ENCODE data around the gene CPZ. TPM values are rescaled to one million over a fixed set of nuclear protein-coding genes. Genes with fewer than 3 reads are reported as not detected.
A peak's percentile ranks its signal among the peaks of the same experiment; 100 is the strongest.

CPZ gene
- 1 to 10 TPM in 3 of 7 donors, under 1 TPM in 3, not detected in 1; 0.57 to 8.5 (median 1.2) TPM for total RNA-seq
- polyA plus RNA-seq = under 1 TPM; 0.11 to 0.96 (median 0.73) TPM
- long read RNA-seq, donor 1 = 0 reads
- long read RNA-seq, donor 2, partial matches to known transcripts = 0 of 1 reads
- long read RNA-seq, donor 2, other reads (novel, unspliced or antisense) = 0 of 1 reads

DNA sequence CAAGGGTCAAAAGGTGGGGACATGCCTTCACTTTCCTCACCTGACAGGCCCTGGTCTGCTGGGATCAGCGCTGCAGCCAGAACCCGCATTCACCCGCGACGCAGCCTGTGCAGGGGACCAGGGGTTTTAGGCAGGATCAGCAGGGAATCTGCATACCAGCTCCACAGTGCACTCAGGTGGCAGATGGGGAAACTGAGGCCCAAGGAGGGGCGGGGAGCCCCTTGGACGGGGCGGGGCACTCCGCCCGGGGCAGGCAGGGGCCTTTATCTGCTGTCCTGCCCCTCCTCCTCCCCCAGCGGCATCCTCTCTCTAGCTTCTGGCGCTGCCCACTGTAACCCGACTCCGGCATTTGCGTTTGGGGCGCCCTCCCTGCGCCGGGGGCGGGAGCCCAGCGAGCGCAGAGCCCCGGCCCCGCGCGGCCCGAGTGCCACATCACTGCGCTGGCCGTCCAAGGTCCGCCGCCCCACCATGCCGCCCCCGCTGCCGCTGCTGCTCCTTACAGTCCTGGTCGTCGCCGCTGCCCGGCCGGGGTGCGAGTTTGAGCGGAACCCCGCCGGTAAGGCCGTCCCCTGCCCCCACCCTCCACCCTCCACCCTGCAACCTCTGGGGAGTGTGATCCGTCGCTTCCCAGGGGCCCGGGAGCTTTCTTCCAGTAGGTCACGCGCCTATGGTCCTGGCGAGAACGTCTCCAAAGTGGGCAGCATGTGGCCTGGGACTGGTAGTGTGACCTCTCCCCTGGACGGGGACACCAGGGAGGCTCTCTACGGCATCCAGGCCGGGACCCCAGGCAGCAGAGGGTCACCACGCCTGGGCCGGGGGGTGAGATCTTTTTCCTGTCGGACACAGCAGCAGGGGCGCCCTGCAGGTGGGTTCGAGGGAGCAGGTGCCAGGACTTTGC lies at the start of gene CPZ:
Gene CPZ, plus strand, starts transcription at position 400 of the 898 bp plus-strand sequence. Its CDS starts 69 bp downstream, at position 469.
- Histone ChIP-seq H3K9me3 (no peaks in the 10 kb centered on the region), H3K27ac (no peak within 1 kb of the TSS), H3K4me3 (peak within 1 kb of the TSS in 2 of 8 donors; percentile 10 to 42), H3K27me3 (replicated peaks in 1 of 7) (peaks cover 0 to 83% (median 21%) of the 10 kb centered on the region in 7 donors), H3K36me3 (no peaks in the 10 kb centered on the region), H3K4me1 (peaks cover 0 to 12% (median 2%) of the 10 kb centered on the region in 6 donors)
- intact Hi-C loops (cut with DNase I; ENCODE audit: low total_unique reads) = loop anchor here (5.0 kb wide), 1 partner anchor 125 kb away; no protein-coding TSS in a partner anchor
- DNase-seq = no peak
- TF ChIP-seq POLR2AphosphoS5 (IDR thresholded peaks at IDR 0.05) (no peak), CTCF (IDR thresholded peaks at IDR 0.05 in 8 of 11, conservative IDR thresholded peaks at IDR 0.05 in 3 of 11) (no peak), POLR2A (IDR thresholded peaks at IDR 0.05) (no peak)
- WGBS, 5 donors = 4 to 5% (median 5%) methylated on average over 49 to 58 of the region's 58 CpGs

- no peak overlapping the region for H3K4me3 ChIP-seq
- TF ChIP-seq POLR2A (IDR thresholded peaks at IDR 0.05) (no peak), POLR2AphosphoS5 (IDR thresholded peaks at IDR 0.05) (no peak), CTCF (IDR thresholded peaks at IDR 0.05 in 8 of 11, conservative IDR thresholded peaks at IDR 0.05 in 3 of 11) (no peak)
- no peaks in the 10 kb centered on the region for H3K36me3 ChIP-seq
- peak; percentile 57 for DNase-seq
- intact Hi-C loops (cut with DNase I; ENCODE audit: low total_unique reads) = no loop called here
- WGBS, 5 donors = 85 to 94% (median 89%) methylated on average over 13 to 16 of the region's 16 CpGs
- no peak overlapping the region for H3K27ac ChIP-seq
- H3K4me1 ChIP-seq = no peaks in the 10 kb centered on the region
- H3K9me3 ChIP-seq = no peaks in the 10 kb centered on the region
- H3K27me3 ChIP-seq (replicated peaks in 1 of 7) = peaks cover 0 to 19% (median 0%) of the 10 kb centered on the region in 7 donors
These were observed 49.6 kb upstream of the CPZ start for GRCh38 chr4:8542776-8543525.

DNA sequence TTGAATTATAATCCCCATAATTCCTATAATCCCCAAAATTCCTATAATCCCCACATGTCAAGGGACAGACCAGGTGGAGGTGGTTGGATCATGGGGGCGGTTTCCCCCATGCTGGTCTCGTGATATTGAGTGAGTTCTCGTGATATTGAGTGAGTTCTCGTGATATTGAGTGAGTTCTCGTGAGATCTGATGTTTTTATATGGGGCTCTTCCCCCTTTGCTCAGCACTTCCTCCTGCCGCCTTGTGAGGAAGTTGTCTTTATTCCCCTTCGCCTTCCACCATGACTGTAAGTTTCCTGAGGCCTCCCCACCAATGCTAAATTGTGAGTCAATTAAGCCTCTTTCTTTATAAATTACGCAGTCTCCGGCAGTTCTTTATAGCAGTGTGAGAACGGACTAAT lies 48.9 kb upstream of the CPZ start:
- no peak overlapping the region for H3K4me3 ChIP-seq
- H3K9me3 ChIP-seq = no peaks in the 10 kb centered on the region
- no peak overlapping the region for H3K27ac ChIP-seq
- intact Hi-C loops (cut with DNase I; ENCODE audit: low total_unique reads) = no loop called here
- peak; percentile 7 for DNase-seq
- no peaks in the 10 kb centered on the region for H3K4me1 ChIP-seq
- H3K27me3 ChIP-seq (replicated peaks in 1 of 7) = peaks cover 0 to 19% (median 0%) of the 10 kb centered on the region in 7 donors
- TF ChIP-seq POLR2A (IDR thresholded peaks at IDR 0.05) (no peak), POLR2AphosphoS5 (IDR thresholded peaks at IDR 0.05) (no peak), CTCF (IDR thresholded peaks at IDR 0.05 in 8 of 11, conservative IDR thresholded peaks at IDR 0.05 in 3 of 11) (no peak)
- H3K36me3 ChIP-seq = no peaks in the 10 kb centered on the region
- 73 to 80% (median 77%) methylated on average over 10 of the region's 10 CpGs for WGBS, 5 donors
